GM13976 (cell line): ENCODE results near the gene INTS6.

Experiments
- DNase-seq: peaks from one replicate; pipeline ENCODE4 v3.0.0; 2012; ENCODE audit warnings: low spot score
- in situ Hi-C: fragments of 300-500 bp; cut with MboI; formaldehyde crosslinking; loops from one replicate; pipeline ENCODE4 v1.12.0; 2022; ENCODE audit warnings: low sequenced_read_pairs, mixed read lengths, inconsistent platforms; ENCODE audit not compliant: unreplicated experiment
- TF ChIP-seq, protein P1 (sequence below): IDR thresholded peaks from 2 replicates; pipeline ENCODE4 v1.5.1; 2012; ENCODE audit warnings: borderline replicate concordance, mild to moderate bottlenecking; ENCODE audit not compliant: insufficient read depth; ENCODE audit errors: extremely low read depth, missing control alignments, control extremely low read depth

The INTS6 gene

DNA sequence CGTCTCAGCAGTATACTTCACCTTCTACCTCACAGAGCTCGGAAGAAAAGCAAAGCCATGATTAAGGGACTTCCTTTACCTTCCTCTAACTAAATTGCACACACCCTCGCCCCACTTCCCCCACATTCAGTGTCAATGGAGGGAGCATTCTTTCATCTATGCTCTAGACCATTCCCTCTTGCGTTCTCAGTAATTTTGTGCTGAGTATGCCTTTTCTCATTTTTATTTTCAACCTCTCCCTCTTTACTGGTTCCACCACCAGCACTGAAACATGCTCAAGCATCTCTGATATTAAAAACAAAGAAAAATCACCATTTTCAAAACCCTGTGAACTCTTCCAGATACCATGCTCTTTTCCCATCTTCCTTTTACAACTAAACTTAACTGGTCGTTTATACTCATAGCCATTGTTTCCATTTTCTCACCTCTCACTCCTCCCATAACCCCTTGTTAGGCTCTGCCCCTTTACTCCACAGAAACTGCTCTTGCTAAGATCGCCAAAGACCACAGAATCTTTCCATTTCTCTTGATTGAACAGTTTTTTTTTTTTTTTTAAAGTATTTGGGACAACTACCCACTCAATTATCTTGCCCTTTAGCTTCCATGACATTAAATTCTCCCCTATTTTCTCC lies 81.0 kb downstream of the INTS6 start:
- DNase-seq, result no peak
- TF ChIP-seq, protein P1, sequence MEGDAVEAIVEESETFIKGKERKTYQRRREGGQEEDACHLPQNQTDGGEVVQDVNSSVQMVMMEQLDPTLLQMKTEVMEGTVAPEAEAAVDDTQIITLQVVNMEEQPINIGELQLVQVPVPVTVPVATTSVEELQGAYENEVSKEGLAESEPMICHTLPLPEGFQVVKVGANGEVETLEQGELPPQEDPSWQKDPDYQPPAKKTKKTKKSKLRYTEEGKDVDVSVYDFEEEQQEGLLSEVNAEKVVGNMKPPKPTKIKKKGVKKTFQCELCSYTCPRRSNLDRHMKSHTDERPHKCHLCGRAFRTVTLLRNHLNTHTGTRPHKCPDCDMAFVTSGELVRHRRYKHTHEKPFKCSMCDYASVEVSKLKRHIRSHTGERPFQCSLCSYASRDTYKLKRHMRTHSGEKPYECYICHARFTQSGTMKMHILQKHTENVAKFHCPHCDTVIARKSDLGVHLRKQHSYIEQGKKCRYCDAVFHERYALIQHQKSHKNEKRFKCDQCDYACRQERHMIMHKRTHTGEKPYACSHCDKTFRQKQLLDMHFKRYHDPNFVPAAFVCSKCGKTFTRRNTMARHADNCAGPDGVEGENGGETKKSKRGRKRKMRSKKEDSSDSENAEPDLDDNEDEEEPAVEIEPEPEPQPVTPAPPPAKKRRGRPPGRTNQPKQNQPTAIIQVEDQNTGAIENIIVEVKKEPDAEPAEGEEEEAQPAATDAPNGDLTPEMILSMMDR, result no peak
- in situ Hi-C loops, result no loop called here

DNA sequence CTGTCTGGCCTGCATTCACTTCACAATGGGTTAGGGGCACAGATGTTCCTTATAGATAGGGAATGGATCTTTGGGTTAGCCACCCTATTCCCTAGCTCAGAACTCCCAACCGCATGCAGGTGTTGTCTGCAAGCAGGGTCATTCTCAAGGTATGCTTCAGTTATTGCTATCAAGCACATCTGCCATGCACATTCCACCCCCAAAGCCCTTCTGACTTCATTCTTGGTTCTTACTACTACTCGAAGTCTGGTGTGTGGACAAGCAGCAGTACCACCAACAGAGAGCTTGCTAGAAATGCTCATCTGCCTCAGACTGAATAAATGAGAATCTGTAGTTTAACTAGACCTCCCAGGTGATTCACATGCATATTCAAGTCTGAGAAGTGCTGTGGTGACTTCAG lies 82.0 kb downstream of the INTS6 start:
- in situ Hi-C loops, result no loop called here
- TF ChIP-seq, protein P1, result no peak
- DNase-seq, result no peak

DNA sequence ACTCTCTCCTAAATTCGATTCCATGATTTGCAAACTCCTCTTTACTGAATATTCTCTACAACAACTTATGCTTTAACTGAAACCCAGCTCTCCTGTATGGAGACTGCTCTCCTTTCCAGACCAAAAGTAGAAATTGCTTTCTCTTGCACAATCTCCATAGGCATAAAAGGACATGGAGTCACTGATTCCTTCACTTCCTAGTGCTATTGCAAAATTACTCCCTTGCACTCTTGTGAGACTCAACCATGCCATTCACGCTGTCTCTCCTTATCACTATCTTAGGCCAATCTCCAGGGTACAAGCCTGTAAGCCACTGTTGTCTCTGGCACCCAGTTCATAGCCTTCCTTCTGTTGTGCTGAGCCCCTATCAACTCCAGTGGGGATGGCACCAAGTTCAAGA lies 82.7 kb downstream of the INTS6 start:
- DNase-seq, result no peak
- in situ Hi-C loops, result no loop called here
- TF ChIP-seq, protein P1, result no peak

DNA sequence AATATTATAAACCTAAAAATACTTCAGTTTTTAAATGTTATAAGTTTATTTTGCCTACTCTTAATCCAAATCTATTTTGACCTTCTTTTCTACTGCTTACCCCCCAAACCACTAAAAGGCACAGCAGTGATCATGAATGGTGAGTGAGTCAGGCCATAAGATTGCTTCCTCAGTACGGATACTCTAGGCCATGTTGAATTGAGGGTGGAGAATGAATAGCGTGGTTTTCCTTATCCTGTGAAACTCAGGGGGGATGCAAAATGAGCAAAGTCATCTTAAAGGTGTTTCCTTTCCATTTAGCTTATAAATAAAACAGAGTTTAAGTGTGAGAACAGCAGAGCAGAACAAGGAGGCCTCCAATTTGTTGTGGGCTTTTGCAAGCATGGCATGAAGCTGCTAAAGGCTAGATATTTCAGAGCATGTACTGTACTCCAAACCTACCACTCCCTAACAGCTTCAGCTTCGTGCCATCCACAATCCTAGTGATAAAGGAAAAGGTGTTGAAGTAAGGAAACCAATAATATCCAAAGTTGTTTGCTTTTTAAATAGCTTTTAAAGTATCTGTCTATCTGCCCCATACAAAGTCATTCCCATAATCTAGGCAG lies 88.3 kb downstream of the INTS6 start:
- in situ Hi-C loops, result no loop called here
- DNase-seq, result no peak
- TF ChIP-seq, protein P1, result no peak

DNA sequence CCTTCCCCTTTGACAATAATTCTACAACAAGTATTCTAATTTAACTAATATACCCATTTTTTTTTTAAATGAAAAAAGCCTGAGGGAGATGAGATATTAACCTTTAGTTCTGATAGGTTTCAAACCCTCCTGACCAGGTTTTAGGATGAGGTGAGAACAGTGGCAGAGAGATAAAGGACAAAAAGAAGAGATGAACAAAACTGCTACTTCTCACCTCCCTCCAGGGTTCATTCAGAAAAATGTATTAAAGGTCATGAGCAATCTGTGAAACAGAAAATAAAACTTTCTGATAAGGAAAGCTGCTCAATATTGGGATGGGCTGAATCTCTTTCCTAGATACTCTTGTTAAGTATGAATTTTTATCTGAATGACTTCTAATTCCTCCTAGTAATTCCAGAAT lies 89.2 kb downstream of the INTS6 start:
- TF ChIP-seq, protein P1, result no peak
- in situ Hi-C loops, result no loop called here
- no peak for DNase-seq

DNA sequence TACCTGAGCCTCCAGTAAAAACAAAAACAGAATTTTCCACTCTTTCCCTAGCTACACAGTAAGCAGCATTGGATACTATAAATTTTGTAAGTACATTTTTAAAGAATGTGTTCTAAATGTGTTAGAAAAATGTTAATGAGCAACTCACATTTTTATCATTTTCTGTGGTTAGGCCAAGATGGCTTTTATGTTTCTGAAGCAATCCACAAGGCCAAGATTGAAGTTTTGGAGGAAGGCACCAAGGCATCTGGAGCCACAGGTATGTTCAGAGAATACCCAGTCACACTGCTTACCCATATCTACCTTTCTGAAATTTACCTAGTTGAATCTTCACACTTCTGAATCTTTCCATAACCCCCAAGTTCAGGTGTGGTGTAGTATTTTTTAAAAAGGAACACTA lies 91.7 kb downstream of the INTS6 start:
- DNase-seq, result no peak
- in situ Hi-C loops, result no loop called here
- TF ChIP-seq, protein P1, result no peak
